ENCODE results near the gene MKI67.

MKI67 gene

GRCh38 chr10:128049226-128050120 lies 76.8 kb downstream of the MKI67 start:
- DNase-seq, result no peak

- DNase-seq, result no peak
These were observed 77.4 kb downstream of the MKI67 start for GRCh38 chr10:128048819-128049210.

GRCh38 chr10:128047991-128048818 lies 78.0 kb downstream of the MKI67 start:
- DNase-seq, result no peak

- DNase-seq, result no peak
These were observed 78.9 kb downstream of the MKI67 start for GRCh38 chr10:128047351-128047750.

- no peak for DNase-seq
These were observed 79.3 kb downstream of the MKI67 start for GRCh38 chr10:128046953-128047290.
